SK-N-SH (cell line): Measurements from ENCODE around the gene SLC1A3. TPM values are rescaled to one million over a fixed set of nuclear protein-coding genes. Genes with fewer than 3 reads are reported as not detected.

Experiments
- CTCF ChIA-PET: fragments of 300-600, 350-600 bp; formaldehyde crosslinking; extraction: SDS; loops from one replicate; lab custom pipeline; 2021; lab: Yijun Ruan, JAX
- POLR2A ChIA-PET: fragments of 350-600 bp; sonication (Branson Sonifier 250); formaldehyde crosslinking; extraction: SDS; loops from one replicate; lab custom pipeline; 2020; ENCODE audit warnings: antibody characterized with exemption, inconsistent platforms; lab: Yijun Ruan, JAX
- DNase-seq: peaks from one replicate; pipeline ENCODE4 v3.0.0; 2012
- H2AFZ ChIP-seq: fragments of 200-600 bp; sonication (generic); 2 replicates; pipeline ENCODE4 v1.8.1; 2016; ENCODE audit warnings: antibody characterized with exemption, mild to moderate bottlenecking, low read depth
- H3F3A ChIP-seq: fragments of 200-600 bp; sonication (generic); replicated peaks from 2 replicates; pipeline ENCODE3; 2016; ENCODE audit warnings: antibody characterized with exemption, mild to moderate bottlenecking; ENCODE audit not compliant: insufficient read depth
- H3K27ac ChIP-seq, 2 experiments: fragments of 200-500 bp in 1 of 2; fragments of 200-600 bp in 1 of 2; sonication (Bioruptor generic) in 1 of 2; sonication (generic), shearing (Covaris generic) in 1 of 2; 2 replicates each; pipeline versions ENCODE4 v1.5.1 to v1.6.1; 2014 to 2016; ENCODE audit warnings: low read depth in 2 of 2, inconsistent platforms in 1 of 2, low read length in 1 of 2, mild to moderate bottlenecking in 1 of 2, mixed read lengths in 1 of 2
- H3K27me3 ChIP-seq: fragments of 200-600 bp; sonication (generic), shearing (Covaris generic); 2 replicates; pipeline ENCODE4 v1.6.1; 2016; ENCODE audit warnings: mixed run types; ENCODE audit not compliant: insufficient read depth
- H3K36me3 ChIP-seq, 2 experiments: fragments of 200-500 bp in 1 of 2; fragments of 200-600 bp in 1 of 2; sonication (Bioruptor generic) in 1 of 2; sonication (generic) in 1 of 2; replicated peaks in 1 of 2; 2 replicates each; pipeline versions ENCODE3 to v1.5.1; 2014 to 2016; ENCODE audit warnings: low read length in 1 of 2, mild to moderate bottlenecking in 1 of 2; ENCODE audit not compliant: insufficient read depth in 2 of 2, control insufficient read depth in 1 of 2
- H3K4me1 ChIP-seq, 2 experiments: fragments of 200-500 bp in 1 of 2; fragments of 200-600 bp in 1 of 2; sonication (Bioruptor generic) in 1 of 2; sonication (generic), shearing (Covaris generic) in 1 of 2; 2 replicates each; pipeline versions ENCODE4 v1.5.1 to v1.6.1; 2014 to 2016; ENCODE audit warnings: low read depth in 1 of 2, low read length in 1 of 2, mixed run types in 1 of 2; ENCODE audit not compliant: insufficient read depth in 2 of 2, control insufficient read depth in 1 of 2
- H3K4me2 ChIP-seq: fragments of 200-600 bp; sonication (generic), shearing (Covaris generic); 2 replicates; pipeline ENCODE4 v1.6.1; 2017; ENCODE audit warnings: mixed run types
- H3K4me3 ChIP-seq, 2 experiments: fragments of 200-500 bp in 1 of 2; fragments of 200-600 bp in 1 of 2; sonication (Bioruptor generic) in 1 of 2; sonication (generic), shearing (Covaris generic) in 1 of 2; 2 replicates each; pipeline versions ENCODE4 v1.5.1 to v1.8.1; 2014 to 2016; ENCODE audit warnings: low read depth in 2 of 2, inconsistent platforms in 1 of 2, low read length in 1 of 2, mild to moderate bottlenecking in 1 of 2, mixed read lengths in 1 of 2, moderate library complexity in 1 of 2
- H3K79me2 ChIP-seq: fragments of 200-600 bp; sonication (generic); 2 replicates; pipeline ENCODE4 v1.8.1; 2017; ENCODE audit warnings: mild to moderate bottlenecking; ENCODE audit not compliant: insufficient read depth
- H3K9ac ChIP-seq: fragments of 200-600 bp; sonication (generic); 2 replicates; pipeline ENCODE4 v1.6.1; 2017; ENCODE audit warnings: mixed run types
- H3K9me2 ChIP-seq: fragments of 200-600 bp; sonication (generic); 2 replicates; pipeline ENCODE4 v1.6.1; 2017; ENCODE audit warnings: mixed run types
- H3K9me3 ChIP-seq: fragments of 200-600 bp; sonication (generic); 2 replicates; pipeline ENCODE4 v1.6.1; 2017; ENCODE audit warnings: mixed run types, mild to moderate bottlenecking, moderate library complexity
- H4K20me1 ChIP-seq: fragments of 200-600 bp; sonication (generic); 2 replicates; pipeline ENCODE4 v1.6.1; 2017; ENCODE audit warnings: mild to moderate bottlenecking, mixed run types; ENCODE audit not compliant: insufficient read depth
- EP300 ChIP-seq, 2 experiments: IDR thresholded peaks; 2 replicates each; pipeline versions ENCODE4 v1.4.0 to v1.6.1; 2012; ENCODE audit warnings: borderline replicate concordance in 1 of 2, low read depth in 1 of 2, low read length in 1 of 2
- FOSL2 ChIP-seq: IDR thresholded peaks from 2 replicates; pipeline ENCODE4 v1.4.0; 2012; ENCODE audit warnings: low read depth, mild to moderate bottlenecking, moderate library complexity, borderline replicate concordance
- GABPA ChIP-seq: IDR thresholded peaks from 2 replicates; pipeline ENCODE4 v1.4.0; 2012; ENCODE audit warnings: low read depth, mild to moderate bottlenecking
- MEF2A ChIP-seq: IDR thresholded peaks from 2 replicates; pipeline ENCODE4 v1.4.0; 2012; ENCODE audit warnings: low read depth, borderline replicate concordance
- NRF1 ChIP-seq: IDR thresholded peaks from 2 replicates; pipeline ENCODE4 v1.6.1; 2012; ENCODE audit warnings: low read depth, mild to moderate bottlenecking, low read length
- POLR2AphosphoS5 ChIP-seq: IDR thresholded peaks from 2 replicates; pipeline ENCODE4 v1.6.1; 2012; ENCODE audit warnings: low read depth, low read length
- RAD21 ChIP-seq: IDR thresholded peaks from 2 replicates; pipeline ENCODE4 v1.6.1; 2012; ENCODE audit warnings: mild to moderate bottlenecking, low read length
- RFX5 ChIP-seq: IDR thresholded peaks from 2 replicates; pipeline ENCODE4 v1.6.1; 2012; ENCODE audit warnings: mild to moderate bottlenecking, improper control_type of control experiment, low read length
- SIN3A ChIP-seq: IDR thresholded peaks from 2 replicates; pipeline ENCODE4 v1.6.1; 2012; ENCODE audit warnings: low read depth, mild to moderate bottlenecking, low read length, moderate library complexity, borderline replicate concordance
- SMC3 ChIP-seq: IDR thresholded peaks from 2 replicates; pipeline ENCODE4 v1.6.1; 2012; ENCODE audit warnings: low read depth, low read length, improper control_type of control experiment
- TCF12 ChIP-seq: IDR thresholded peaks from 2 replicates; pipeline ENCODE4 v1.4.0; 2012
- USF2 ChIP-seq: fragments of 150-350 bp; IDR thresholded peaks from 2 replicates; pipeline ENCODE4 v1.6.1; 2017; ENCODE audit warnings: antibody characterized with exemption, low read length, low read depth, borderline replicate concordance
- YY1 ChIP-seq: IDR thresholded peaks from 2 replicates; pipeline ENCODE4 v1.4.0; 2012; ENCODE audit warnings: low read depth, mild to moderate bottlenecking
- WGBS: methylation state at CpG from one replicate; pipeline ENCODE4 v1.1.6; 2017; ENCODE audit warnings: low lambda C conversion rate; 5-methylcytosine and 5-hydroxymethylcytosine counted together
- polyA plus RNA-seq, 3 experiments: library from polyadenylated mRNA; depleted of rRNA; stranded (reverse); fragments of >200 nt; gene quantifications; 2 replicates each; pipeline ENCODE4 v1.2.3, GENCODE V29; 2012
- TF ChIP-seq, protein P1 (sequence below): fragments of 200-600 bp; sonication (generic); IDR thresholded peaks from 2 replicates; pipeline ENCODE4 v1.6.1; 2017; ENCODE audit warnings: antibody characterized with exemption, mild to moderate bottlenecking, moderate library complexity
- TF ChIP-seq, protein P2 (sequence below): IDR thresholded peaks from 2 replicates; pipeline ENCODE4 v1.4.0; 2012; ENCODE audit warnings: low read depth

Gene SLC1A3
- polyA plus RNA-seq, 1 of the 3 experiments (the other 2 are of a cell fraction): not detected

- Histone ChIP-seq H4K20me1 (no peaks in the 10 kb centered on the region), H3K9ac (no peak overlapping the region), H3K9me2 (no peaks in the 10 kb centered on the region), H3K27ac (no peak overlapping the region), H3K27me3 (no peaks in the 10 kb centered on the region; the same call in 1 of the 2 replicates), H3K4me3 (no peak overlapping the region), H3K4me2 (no peak overlapping the region), H3K36me3 (no peaks in the 10 kb centered on the region), H2AFZ (no peak overlapping the region), H3K9me3 (no peaks in the 10 kb centered on the region), H3K79me2 (no peaks in the 10 kb centered on the region), H3F3A (no peaks in the 10 kb centered on the region), H3K4me1 (no peaks in the 10 kb centered on the region)
- ChIA-PET POLR2A (no interaction called here), CTCF (no interaction called here)
- DNase-seq: no peak
- no peak for TF ChIP-seq EP300 (IDR thresholded peaks at IDR 0.05; ENCODE audit: borderline replicate concordance in 1 of 2, low read depth in 1 of 2, low read length in 1 of 2)
- TF ChIP-seq GABPA: no peak
- no peak for TF ChIP-seq TCF12
- no peak for TF ChIP-seq FOSL2
- TF ChIP-seq POLR2AphosphoS5: no peak
- no peak for TF ChIP-seq SIN3A
- no peak for TF ChIP-seq YY1
- TF ChIP-seq, protein P1, sequence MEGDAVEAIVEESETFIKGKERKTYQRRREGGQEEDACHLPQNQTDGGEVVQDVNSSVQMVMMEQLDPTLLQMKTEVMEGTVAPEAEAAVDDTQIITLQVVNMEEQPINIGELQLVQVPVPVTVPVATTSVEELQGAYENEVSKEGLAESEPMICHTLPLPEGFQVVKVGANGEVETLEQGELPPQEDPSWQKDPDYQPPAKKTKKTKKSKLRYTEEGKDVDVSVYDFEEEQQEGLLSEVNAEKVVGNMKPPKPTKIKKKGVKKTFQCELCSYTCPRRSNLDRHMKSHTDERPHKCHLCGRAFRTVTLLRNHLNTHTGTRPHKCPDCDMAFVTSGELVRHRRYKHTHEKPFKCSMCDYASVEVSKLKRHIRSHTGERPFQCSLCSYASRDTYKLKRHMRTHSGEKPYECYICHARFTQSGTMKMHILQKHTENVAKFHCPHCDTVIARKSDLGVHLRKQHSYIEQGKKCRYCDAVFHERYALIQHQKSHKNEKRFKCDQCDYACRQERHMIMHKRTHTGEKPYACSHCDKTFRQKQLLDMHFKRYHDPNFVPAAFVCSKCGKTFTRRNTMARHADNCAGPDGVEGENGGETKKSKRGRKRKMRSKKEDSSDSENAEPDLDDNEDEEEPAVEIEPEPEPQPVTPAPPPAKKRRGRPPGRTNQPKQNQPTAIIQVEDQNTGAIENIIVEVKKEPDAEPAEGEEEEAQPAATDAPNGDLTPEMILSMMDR: no peak
- no peak for TF ChIP-seq USF2
- no peak for TF ChIP-seq NRF1
- TF ChIP-seq SMC3: no peak
- TF ChIP-seq, protein P2, sequence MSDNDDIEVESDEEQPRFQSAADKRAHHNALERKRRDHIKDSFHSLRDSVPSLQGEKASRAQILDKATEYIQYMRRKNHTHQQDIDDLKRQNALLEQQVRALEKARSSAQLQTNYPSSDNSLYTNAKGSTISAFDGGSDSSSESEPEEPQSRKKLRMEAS: no peak
- 22% methylated on average over 4 of the region's 5 CpGs for WGBS
Observed at GRCh38 chr5:36569491-36569890, 36.9 kb upstream of the SLC1A3 start.

- Histone ChIP-seq H3K9me2 (no peaks in the 10 kb centered on the region), H4K20me1 (no peaks in the 10 kb centered on the region), H3K36me3 (no peaks in the 10 kb centered on the region), H3K4me3 (no peak overlapping the region), H3K4me1 (no peaks in the 10 kb centered on the region), H3K27ac (no peak overlapping the region), H3K27me3 (no peaks in the 10 kb centered on the region; the same call in 1 of the 2 replicates), H3K79me2 (no peaks in the 10 kb centered on the region), H3K9me3 (no peaks in the 10 kb centered on the region), H3K9ac (no peak overlapping the region), H3K4me2 (no peak overlapping the region), H2AFZ (no peak overlapping the region), H3F3A (no peaks in the 10 kb centered on the region)
- ChIA-PET CTCF (interaction anchor here (0.7 to 1.0 kb wide), 2 partner anchors 67 to 1479 kb away, joined by 3 read pairs; no protein-coding TSS in a partner anchor), POLR2A (no interaction called here)
- 4% methylated on average over 6 of the region's 6 CpGs for WGBS
- no peak for DNase-seq
- TF ChIP-seq RFX5: no peak
- TF ChIP-seq MEF2A: no peak
- TF ChIP-seq USF2: no peak
- TF ChIP-seq FOSL2: no peak
- TF ChIP-seq RAD21: no peak
- TF ChIP-seq GABPA: no peak
Observed at GRCh38 chr5:36570301-36571095, 35.9 kb upstream of the SLC1A3 start.
